ENCODE data around the gene POMZP3. TPM values are rescaled to one million over a fixed set of nuclear protein-coding genes. Genes with fewer than 3 reads are reported as not detected.
"Not testable (repeated sequence)": the region's sequence is repeated elsewhere in the genome, so short reads cannot be mapped to it uniquely, and the experiment has no call there.

The POMZP3 gene
- 1.4 and 7.0 TPM in 2 replicates for polyA plus RNA-seq
- polyA minus RNA-seq, result 3.9 and 5.4 TPM in 2 replicates

GRCh38 chr7:76626989-76627642, at the start of gene POMZP3:
Gene POMZP3 (minus strand): TSS chr7:76627279. CDS start chr7:76626064, 1,215 bp downstream.
- H3K9ac ChIP-seq (ENCODE audit: low read length), result peak within 1 kb of the TSS; percentile 62
- TF ChIP-seq MXI1 (conservative IDR thresholded peaks at IDR 0.05; ENCODE audit: poor library complexity, severe bottlenecking) (peak; percentile 53), POLR2AphosphoS5 (IDR thresholded peaks at IDR 0.05) (peak; percentile 57)
- H3K4me2 ChIP-seq (ENCODE audit: low read length); H3K79me2 ChIP-seq (replicated peaks; ENCODE audit: insufficient read depth, low read length); H2AFZ ChIP-seq (ENCODE audit: low read depth, low read length); H3F3A ChIP-seq (ENCODE audit: insufficient read depth, low read length, poor library complexity, severe bottlenecking); H3K9me2 ChIP-seq (ENCODE audit: insufficient read depth, low read length); H3K36me3 ChIP-seq (ENCODE audit: insufficient read depth, low read length); H3K27me3 ChIP-seq (ENCODE audit: insufficient read depth, low read depth, low read length); H4K20me1 ChIP-seq (ENCODE audit: insufficient read depth); H3K9me3 ChIP-seq (ENCODE audit: low read length): not testable (repeated sequence)
- H3K4me3 ChIP-seq (ENCODE audit: low read length), result peak within 1 kb of the TSS; percentile 61
- H3K27ac ChIP-seq (ENCODE audit: low read length), result peak within 1 kb of the TSS; percentile 39

DNA sequence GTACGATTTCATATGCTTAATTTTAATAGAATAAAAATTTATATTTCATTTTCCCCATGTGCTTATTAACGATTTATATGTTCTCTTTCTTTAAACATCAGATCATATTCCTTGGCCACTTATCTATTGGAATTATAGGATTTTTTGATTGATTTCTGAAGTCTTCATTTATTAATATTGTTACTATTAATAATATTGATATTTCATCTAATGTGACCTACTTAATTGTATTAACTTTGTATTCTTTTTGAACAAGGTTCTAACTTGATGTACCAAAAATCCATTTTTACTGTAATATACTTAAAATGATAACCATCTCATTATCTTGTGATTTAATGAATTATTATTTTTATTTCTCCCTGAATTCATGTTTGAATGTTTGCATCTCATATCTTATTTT, 48.7 kb upstream of the POMZP3 start:
- H3F3A ChIP-seq (ENCODE audit: insufficient read depth, low read length, poor library complexity, severe bottlenecking); H2AFZ ChIP-seq (ENCODE audit: low read depth, low read length); H3K9ac ChIP-seq (ENCODE audit: low read length); H3K9me2 ChIP-seq (ENCODE audit: insufficient read depth, low read length); H3K79me2 ChIP-seq (replicated peaks; ENCODE audit: insufficient read depth, low read length); H3K36me3 ChIP-seq (ENCODE audit: insufficient read depth, low read length); H3K4me2 ChIP-seq (ENCODE audit: low read length); H3K9me3 ChIP-seq (ENCODE audit: low read length); H3K4me3 ChIP-seq (ENCODE audit: low read length); H3K27me3 ChIP-seq (ENCODE audit: insufficient read depth, low read depth, low read length); H4K20me1 ChIP-seq (ENCODE audit: insufficient read depth); H3K27ac ChIP-seq (ENCODE audit: low read length): not testable (repeated sequence)

- not testable (repeated sequence) for H3K9me3 ChIP-seq (ENCODE audit: low read length); H2AFZ ChIP-seq (ENCODE audit: low read depth, low read length); H3K27me3 ChIP-seq (ENCODE audit: insufficient read depth, low read depth, low read length); H3K4me3 ChIP-seq (ENCODE audit: low read length); H3F3A ChIP-seq (ENCODE audit: insufficient read depth, low read length, poor library complexity, severe bottlenecking); H3K79me2 ChIP-seq (replicated peaks; ENCODE audit: insufficient read depth, low read length); H3K36me3 ChIP-seq (ENCODE audit: insufficient read depth, low read length); H3K27ac ChIP-seq (ENCODE audit: low read length); H3K9ac ChIP-seq (ENCODE audit: low read length); H3K9me2 ChIP-seq (ENCODE audit: insufficient read depth, low read length); H4K20me1 ChIP-seq (ENCODE audit: insufficient read depth); H3K4me2 ChIP-seq (ENCODE audit: low read length)
Measured at GRCh38 chr7:76673346-76673745, 46.3 kb upstream of the POMZP3 start.

DNA sequence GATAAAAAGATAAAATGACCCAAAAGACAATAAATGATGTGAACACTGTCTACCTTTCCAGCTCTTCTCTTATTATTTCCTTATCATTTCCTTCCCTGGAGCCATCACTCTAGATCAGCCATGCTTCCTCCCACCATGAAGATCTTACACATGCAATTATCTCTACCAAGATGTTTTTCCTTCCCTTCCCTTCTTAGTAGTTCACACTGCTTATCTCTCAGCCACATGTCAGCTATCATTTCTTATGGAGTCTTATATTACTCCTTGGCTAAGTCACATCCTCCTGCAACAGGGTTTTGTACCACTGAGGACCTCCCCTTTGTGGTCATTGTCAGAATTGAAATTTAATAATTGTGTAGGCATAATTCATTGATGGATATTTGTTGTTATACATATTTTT, 32.1 kb upstream of the POMZP3 start:
- not testable (repeated sequence) for H3K9me2 ChIP-seq (ENCODE audit: insufficient read depth, low read length); H3K4me3 ChIP-seq (ENCODE audit: low read length); H3K36me3 ChIP-seq (ENCODE audit: insufficient read depth, low read length); H3K9me3 ChIP-seq (ENCODE audit: low read length); H3K27ac ChIP-seq (ENCODE audit: low read length); H4K20me1 ChIP-seq (ENCODE audit: insufficient read depth); H3K4me2 ChIP-seq (ENCODE audit: low read length); H3K79me2 ChIP-seq (replicated peaks; ENCODE audit: insufficient read depth, low read length); H3K27me3 ChIP-seq (ENCODE audit: insufficient read depth, low read depth, low read length); H3F3A ChIP-seq (ENCODE audit: insufficient read depth, low read length, poor library complexity, severe bottlenecking); H3K9ac ChIP-seq (ENCODE audit: low read length); H2AFZ ChIP-seq (ENCODE audit: low read depth, low read length)

DNA sequence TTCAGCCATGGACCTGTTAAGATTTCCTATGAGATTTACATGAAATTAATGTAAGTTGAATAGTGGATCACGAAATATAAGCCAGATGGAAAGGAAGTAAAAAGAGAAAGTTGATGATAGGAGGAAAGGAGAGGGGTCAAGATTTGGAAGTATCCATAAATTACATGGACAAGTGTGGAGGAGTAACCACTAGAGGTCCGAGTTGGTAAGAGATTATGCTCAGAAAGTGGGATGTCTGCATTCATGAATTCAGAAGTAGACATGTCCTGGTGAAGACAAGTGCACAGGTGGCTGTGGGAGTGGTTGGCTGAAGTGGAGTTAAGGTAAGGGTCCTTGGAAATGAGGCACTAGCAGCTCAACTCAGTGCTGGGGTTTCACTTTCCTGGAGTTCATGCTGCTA, 29.3 kb upstream of the POMZP3 start:
- not testable (repeated sequence) for H3K27me3 ChIP-seq (ENCODE audit: insufficient read depth, low read depth, low read length); H3K9me2 ChIP-seq (ENCODE audit: insufficient read depth, low read length); H3K4me3 ChIP-seq (ENCODE audit: low read length); H3K4me2 ChIP-seq (ENCODE audit: low read length); H3F3A ChIP-seq (ENCODE audit: insufficient read depth, low read length, poor library complexity, severe bottlenecking); H3K27ac ChIP-seq (ENCODE audit: low read length); H3K79me2 ChIP-seq (replicated peaks; ENCODE audit: insufficient read depth, low read length); H2AFZ ChIP-seq (ENCODE audit: low read depth, low read length); H4K20me1 ChIP-seq (ENCODE audit: insufficient read depth); H3K9ac ChIP-seq (ENCODE audit: low read length); H3K36me3 ChIP-seq (ENCODE audit: insufficient read depth, low read length); H3K9me3 ChIP-seq (ENCODE audit: low read length)

DNA sequence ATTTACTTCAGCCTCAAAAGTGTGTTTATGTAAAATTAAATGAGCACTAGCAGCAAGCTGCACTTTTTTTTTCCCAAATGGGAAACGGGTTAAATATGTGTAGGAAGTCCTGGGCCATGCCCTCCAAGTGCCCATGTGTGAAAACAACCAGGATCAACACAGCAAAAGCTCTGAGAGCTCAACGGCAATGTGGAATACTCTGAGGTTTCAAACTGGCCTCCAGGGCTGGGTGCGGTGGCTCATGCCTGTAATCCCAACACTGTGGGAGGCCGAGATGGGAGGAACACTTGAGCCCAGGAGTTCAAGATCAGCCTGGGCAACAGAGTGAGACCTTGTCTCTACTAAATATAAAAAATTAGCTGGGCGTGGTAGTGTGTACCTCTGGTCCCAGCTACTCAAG, 15.5 kb upstream of the POMZP3 start:
- not testable (repeated sequence) for H3K9ac ChIP-seq (ENCODE audit: low read length); H3K4me3 ChIP-seq (ENCODE audit: low read length); H3K27me3 ChIP-seq (ENCODE audit: insufficient read depth, low read depth, low read length); H3K79me2 ChIP-seq (replicated peaks; ENCODE audit: insufficient read depth, low read length); H3K27ac ChIP-seq (ENCODE audit: low read length); H3K9me2 ChIP-seq (ENCODE audit: insufficient read depth, low read length); H4K20me1 ChIP-seq (ENCODE audit: insufficient read depth); H2AFZ ChIP-seq (ENCODE audit: low read depth, low read length); H3K4me2 ChIP-seq (ENCODE audit: low read length); H3K9me3 ChIP-seq (ENCODE audit: low read length); H3K36me3 ChIP-seq (ENCODE audit: insufficient read depth, low read length); H3F3A ChIP-seq (ENCODE audit: insufficient read depth, low read length, poor library complexity, severe bottlenecking)
